Measurements from ENCODE around the gene ARG2.

Gene ARG2

GRCh38 chr14:67650151-67650550 lies 30.4 kb downstream of the ARG2 start:
- Histone ChIP-seq H3K27ac (no peak overlapping the region), H3K4me3 (no peak overlapping the region)
- no peak for DNase-seq (ENCODE audit: low spot score)
- no peak for TF ChIP-seq CTCF (IDR thresholded peaks at IDR 0.05)

DNA sequence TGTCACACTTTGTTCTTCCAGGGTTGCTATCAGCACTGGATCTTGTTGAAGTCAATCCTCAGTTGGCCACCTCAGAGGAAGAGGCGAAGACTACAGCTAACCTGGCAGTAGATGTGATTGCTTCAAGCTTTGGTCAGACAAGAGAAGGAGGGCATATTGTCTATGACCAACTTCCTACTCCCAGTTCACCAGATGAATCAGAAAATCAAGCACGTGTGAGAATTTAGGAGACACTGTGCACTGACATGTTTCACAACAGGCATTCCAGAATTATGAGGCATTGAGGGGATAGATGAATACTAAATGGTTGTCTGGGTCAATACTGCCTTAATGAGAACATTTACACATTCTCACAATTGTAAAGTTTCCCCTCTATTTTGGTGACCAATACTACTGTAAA lies 31.0 kb downstream of the ARG2 start:
- no peak for DNase-seq (ENCODE audit: low spot score)
- Histone ChIP-seq H3K27ac (no peak overlapping the region), H3K4me3 (no peak overlapping the region)
- no peak for TF ChIP-seq CTCF (IDR thresholded peaks at IDR 0.05)

GRCh38 chr14:67652189-67652588 lies 32.5 kb downstream of the ARG2 start:
- Histone ChIP-seq H3K4me3 (no peak overlapping the region), H3K27ac (no peak overlapping the region)
- no peak for DNase-seq (ENCODE audit: low spot score)
- TF ChIP-seq CTCF (IDR thresholded peaks at IDR 0.05), result no peak

DNA sequence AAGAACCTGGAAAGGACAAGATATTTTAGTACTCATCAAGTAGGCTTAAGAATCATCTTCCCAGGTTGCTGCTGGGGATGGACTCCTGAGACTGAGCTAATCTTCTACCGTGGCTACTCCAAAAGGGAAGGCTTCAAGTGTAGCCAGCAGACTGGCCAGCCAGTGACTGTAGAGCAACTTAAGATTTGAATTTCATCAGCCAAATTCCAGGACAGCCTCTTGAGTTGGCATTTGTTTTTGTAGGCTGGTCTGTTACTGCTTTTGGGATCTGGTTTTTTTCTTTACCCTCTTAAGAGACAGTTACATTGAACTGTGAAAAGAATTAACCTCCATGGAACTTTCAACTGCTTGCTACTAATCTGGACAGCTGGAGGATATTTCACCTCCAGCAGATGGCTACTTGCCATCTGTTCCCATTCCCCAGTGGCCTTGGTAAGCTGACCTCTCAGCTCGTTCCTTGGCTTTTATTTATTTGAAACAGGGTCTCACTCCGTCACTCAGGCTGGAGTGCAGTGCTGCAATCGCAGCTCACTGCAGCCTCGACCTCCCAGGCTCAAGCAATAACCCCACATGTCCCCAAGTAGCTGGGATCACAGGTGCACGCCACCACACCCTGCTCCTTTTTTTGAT lies 34.0 kb downstream of the ARG2 start:
- Histone ChIP-seq H3K27ac (no peak overlapping the region), H3K4me3 (no peak overlapping the region)
- TF ChIP-seq CTCF (IDR thresholded peaks at IDR 0.05), result no peak
- no peak for DNase-seq (ENCODE audit: low spot score)

DNA sequence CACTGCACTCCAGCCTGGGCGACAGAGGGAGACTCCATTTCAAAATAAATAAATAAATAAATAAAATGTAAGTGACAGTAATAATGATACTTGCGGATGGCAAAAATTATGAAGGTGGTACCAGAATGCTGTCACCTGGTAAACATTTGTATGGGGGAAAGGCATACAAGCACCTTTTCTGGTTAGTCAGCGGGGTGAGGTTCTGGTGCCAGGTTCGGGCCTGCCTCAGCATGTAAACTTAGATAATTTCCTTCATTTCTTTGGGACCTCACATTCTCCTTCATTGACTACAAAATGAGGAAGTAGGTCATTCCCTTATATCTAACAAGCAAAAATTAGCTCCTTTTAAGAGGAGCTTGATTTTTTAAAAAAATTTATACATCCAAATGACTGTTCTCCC lies 43.9 kb downstream of the ARG2 start:
- no peak for DNase-seq (ENCODE audit: low spot score)
- TF ChIP-seq CTCF (IDR thresholded peaks at IDR 0.05), result no peak
- Histone ChIP-seq H3K27ac (no peak overlapping the region), H3K4me3 (no peak overlapping the region)

GRCh38 chr14:67665868-67666267 lies 46.1 kb downstream of the ARG2 start:
- no peak overlapping the region for H3K4me3 ChIP-seq
- TF ChIP-seq CTCF (IDR thresholded peaks at IDR 0.05), result no peak
- H3K27ac ChIP-seq, result no peak overlapping the region
- no peak for DNase-seq (ENCODE audit: low spot score)

GRCh38 chr14:67666750-67667449 lies 47.2 kb downstream of the ARG2 start:
- no peak for DNase-seq (ENCODE audit: low spot score)
- no peak overlapping the region for H3K27ac ChIP-seq

More at GRCh38 chr14:67666750-67667449, 47.2 kb downstream of the ARG2 start:
- TF ChIP-seq CTCF (IDR thresholded peaks at IDR 0.05), result peak; percentile 30
- no peak overlapping the region for H3K4me3 ChIP-seq

Data from coronary artery (tissue), 2 donors.